A549 (cell line): ENCODE measurements around the gene NPAS2.

Experiments used
- CTCF ChIP-seq: fragments of >200 bp; sonication (Bioruptor Twin); formaldehyde crosslinking; IDR thresholded peaks from 3 replicates; pipeline ENCODE4 v1.5.1; 2016
- ELK1 ChIP-seq: fragments of 150-350 bp; IDR thresholded peaks from 2 replicates; pipeline ENCODE4 v1.6.1; 2014; ENCODE audit warnings: low read depth, mild to moderate bottlenecking, low read length
- MAX ChIP-seq: IDR thresholded peaks from 2 replicates; pipeline ENCODE4 v1.6.1; 2012
- PHF8 ChIP-seq: fragments of 200-600 bp; sonication (generic); IDR thresholded peaks from 2 replicates; pipeline ENCODE4 v1.6.1; 2016; ENCODE audit warnings: low read depth, mild to moderate bottlenecking, antibody characterized with exemption, moderate library complexity, borderline replicate concordance
- POLR2AphosphoS2 ChIP-seq: conservative IDR thresholded peaks from 2 replicates; pipeline ENCODE4 v1.6.1; 2012; ENCODE audit warnings: low read length, improper control_type of control experiment, inconsistent platforms
- RAD21 ChIP-seq, 2 experiments: fragments of >200 bp in 1 of 2; sonication (Bioruptor Twin) in 1 of 2; formaldehyde crosslinking in 1 of 2; IDR thresholded peaks in 1 of 2; conservative IDR thresholded peaks in 1 of 2; 2 replicates in 1 of 2; 3 replicates in 1 of 2; pipeline ENCODE4 v1.6.1; 2012 to 2018; ENCODE audit warnings: inconsistent platforms in 1 of 2

GRCh38 chr2:100812573-100812972, 7.4 kb upstream of the NPAS2 start:
- no peak for TF ChIP-seq CTCF
- TF ChIP-seq MAX = no peak
- TF ChIP-seq RAD21 (conservative IDR thresholded peaks at IDR 0.05 in 1 of 2, IDR thresholded peaks at IDR 0.05 in 1 of 2) = no peak
- TF ChIP-seq PHF8 = no peak
- TF ChIP-seq ELK1 = no peak
- no peak for TF ChIP-seq POLR2AphosphoS2
